ENCODE measurements around the gene SEC14L3.

The SEC14L3 gene

GRCh38 chr22:30444632-30445437 is 27.0 kb downstream of the SEC14L3 start:
- DNase-seq (ENCODE audit: low read depth), result no peak

- DNase-seq (ENCODE audit: low read depth), result no peak
Observed at GRCh38 chr22:30441088-30441487, 30.7 kb downstream of the SEC14L3 start.

DNA sequence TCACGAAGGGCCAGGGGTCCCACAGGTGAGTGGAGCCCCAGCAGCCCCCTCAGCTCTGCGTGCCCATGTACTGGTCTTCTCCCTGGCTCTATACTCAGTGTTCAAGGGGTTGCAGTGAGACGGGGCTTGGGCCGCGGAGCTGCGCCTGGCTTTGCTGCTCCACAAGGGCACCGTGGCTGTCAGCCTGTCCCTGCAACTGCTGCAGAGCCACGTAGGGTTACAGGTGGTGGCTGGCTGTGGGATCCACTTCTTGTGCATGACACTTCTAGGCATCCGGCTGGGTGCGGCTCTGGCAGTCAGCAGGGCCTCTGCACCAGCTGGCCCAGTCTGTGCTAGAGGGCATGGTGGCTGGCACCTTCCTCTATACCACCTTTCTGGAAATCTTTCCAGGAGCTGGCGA is 32.0 kb downstream of the SEC14L3 start:
- DNase-seq (ENCODE audit: low read depth), result no peak

DNA sequence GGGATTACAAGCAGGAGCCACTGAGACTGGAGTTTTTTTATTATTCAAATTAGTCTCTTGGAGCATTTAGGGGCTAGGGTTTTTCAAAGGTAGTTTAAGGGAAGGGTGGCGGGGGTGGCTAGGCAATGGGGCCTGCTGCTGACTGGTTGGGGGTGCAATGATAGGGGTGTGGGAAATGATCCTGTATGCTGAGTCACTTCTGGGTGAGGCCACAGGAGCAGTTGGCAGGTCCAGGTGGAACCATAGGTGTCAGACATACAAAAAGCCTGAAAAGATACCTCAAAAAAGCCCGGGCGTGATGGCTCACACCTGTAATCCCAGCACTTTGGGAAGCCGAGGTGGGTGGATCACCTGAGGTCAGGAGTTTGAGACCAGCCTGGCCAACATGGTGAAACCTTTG is 32.6 kb downstream of the SEC14L3 start:
- no peak for DNase-seq (ENCODE audit: low read depth)

GRCh38 chr22:30438559-30438958 is 33.3 kb downstream of the SEC14L3 start:
- DNase-seq (ENCODE audit: low read depth), result no peak

- DNase-seq (ENCODE audit: low read depth), result no peak
Observed at GRCh38 chr22:30436196-30436595, 35.6 kb downstream of the SEC14L3 start.

- peak; percentile 66 for DNase-seq (ENCODE audit: low read depth)
Observed at GRCh38 chr22:30435674-30436126, 36.1 kb downstream of the SEC14L3 start.

- no peak for DNase-seq (ENCODE audit: low read depth)
Observed at GRCh38 chr22:30434843-30435242, 37.0 kb downstream of the SEC14L3 start.

DNA sequence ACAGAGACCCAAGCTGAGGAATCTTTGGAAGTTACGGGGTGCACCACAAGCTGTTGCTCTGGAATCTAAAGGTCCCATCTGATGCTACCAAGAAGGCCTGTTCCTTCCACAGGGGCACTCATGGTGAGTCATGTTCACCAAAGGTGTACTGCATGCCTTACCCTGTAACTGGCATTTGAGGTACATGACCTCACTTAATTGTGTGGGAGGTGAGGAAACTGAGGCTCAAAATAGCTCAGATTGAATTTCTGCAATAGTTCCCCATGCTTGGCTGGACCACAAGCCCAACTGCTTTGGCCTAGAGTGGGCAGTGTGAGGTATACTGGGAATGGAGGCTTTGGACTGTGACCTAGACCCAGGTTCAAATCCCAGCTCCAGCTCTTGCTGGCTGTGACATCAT is 38.0 kb downstream of the SEC14L3 start:
- no peak for DNase-seq (ENCODE audit: low read depth)

DNA sequence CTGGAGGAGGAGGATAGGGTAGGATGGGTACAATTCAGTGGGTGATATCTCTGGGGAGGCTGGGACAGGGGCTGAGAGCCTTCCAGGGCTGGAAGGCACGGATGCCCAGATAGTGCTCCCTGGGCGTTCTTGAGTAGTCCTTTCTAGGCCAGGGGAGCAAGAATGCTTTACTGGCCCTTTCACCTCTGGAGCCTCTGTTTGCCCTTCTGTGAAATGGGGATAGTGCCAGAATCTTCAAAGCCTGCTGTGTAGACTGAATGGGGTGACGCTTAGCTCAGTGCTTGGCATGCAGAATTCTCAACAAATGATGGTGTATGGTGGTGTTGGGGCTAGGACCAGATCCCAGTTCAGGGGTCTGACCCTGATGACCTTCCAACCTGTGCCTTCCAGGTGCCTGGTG is 38.6 kb downstream of the SEC14L3 start:
- DNase-seq (ENCODE audit: low read depth), result no peak

DNA sequence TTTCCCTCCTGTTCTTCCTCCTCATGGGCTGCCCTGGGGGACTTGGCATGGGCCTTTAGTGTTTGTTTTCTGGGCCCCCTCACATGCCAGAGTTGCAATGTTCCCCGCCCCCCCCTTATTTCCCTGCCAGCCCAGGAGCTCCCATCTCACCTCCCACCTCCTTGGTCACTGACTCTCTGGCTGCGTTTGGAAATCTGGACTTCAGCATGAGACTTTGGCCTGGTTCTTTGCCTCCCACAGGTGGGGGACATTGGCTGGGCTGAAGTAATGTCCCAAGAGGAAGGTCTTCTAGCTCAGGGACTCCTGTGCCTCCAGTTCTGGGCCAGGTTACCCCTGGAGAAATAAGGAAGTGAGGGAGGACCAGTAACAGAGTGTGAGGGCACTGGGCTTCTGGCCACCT is 39.3 kb downstream of the SEC14L3 start:
- DNase-seq (ENCODE audit: low read depth), result no peak

GRCh38 chr22:30432096-30432495 is 39.7 kb downstream of the SEC14L3 start:
- no peak for DNase-seq (ENCODE audit: low read depth)

DNA sequence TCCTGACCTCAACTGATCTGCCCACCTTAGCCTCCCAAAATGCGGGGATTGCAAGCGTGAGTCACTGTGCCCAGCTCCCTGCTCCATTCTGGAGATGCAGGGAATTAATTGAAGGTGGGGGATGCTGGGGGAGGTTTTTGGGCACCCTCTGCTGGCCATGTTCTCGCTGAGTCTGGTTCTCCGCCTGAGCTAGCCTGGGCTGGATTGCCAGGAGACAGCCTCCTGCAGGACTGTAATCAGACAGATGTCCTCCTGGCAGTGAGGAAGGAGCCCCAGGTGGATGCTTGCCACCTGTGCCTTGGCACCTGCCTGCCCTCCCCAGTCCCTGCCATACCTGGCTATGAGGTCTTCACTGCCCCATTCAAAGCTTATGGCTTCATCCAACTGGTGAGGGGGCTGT is 40.9 kb downstream of the SEC14L3 start:
- no peak for DNase-seq (ENCODE audit: low read depth)

DNA sequence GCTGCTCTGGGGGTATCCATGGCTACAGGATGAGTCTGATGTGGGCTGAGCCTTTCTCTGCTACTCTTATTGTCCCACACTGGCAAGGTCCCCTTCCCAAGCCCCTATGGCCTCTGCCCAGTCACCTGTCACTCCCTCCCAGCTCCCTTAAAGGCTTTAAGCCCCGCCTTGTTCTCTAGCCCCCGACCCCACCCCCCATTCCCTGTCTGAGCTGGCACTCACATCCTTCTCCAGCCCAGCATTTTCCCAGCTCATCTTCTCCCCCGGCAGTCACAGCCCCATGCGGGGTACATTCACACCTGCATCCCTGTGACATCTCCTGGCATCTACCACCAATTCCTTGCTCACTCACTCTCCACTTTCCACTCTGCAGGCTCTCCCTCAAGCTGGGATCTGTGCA is 41.9 kb downstream of the SEC14L3 start:
- no peak for DNase-seq (ENCODE audit: low read depth)

DNA sequence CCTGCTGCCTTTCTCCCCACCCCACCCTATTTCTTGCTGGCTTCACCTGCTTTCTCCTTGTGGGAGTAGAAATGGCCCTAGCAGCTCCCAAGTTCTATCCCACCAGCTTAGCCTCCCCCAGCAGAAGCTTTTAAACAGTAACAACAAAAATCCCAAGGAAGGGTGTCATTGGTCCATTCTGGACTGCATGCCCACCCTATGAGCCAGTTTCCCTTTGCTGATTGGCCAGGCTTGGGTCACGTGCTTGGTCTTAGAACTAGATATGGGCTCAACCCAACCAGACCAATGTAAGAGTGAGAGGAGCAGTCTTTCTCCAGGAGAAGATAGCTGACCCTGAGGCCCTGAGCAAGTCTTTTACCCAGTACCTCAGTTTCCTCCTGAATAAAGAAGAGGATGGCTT is 43.9 kb downstream of the SEC14L3 start:
- no peak for DNase-seq (ENCODE audit: low read depth)

DNA sequence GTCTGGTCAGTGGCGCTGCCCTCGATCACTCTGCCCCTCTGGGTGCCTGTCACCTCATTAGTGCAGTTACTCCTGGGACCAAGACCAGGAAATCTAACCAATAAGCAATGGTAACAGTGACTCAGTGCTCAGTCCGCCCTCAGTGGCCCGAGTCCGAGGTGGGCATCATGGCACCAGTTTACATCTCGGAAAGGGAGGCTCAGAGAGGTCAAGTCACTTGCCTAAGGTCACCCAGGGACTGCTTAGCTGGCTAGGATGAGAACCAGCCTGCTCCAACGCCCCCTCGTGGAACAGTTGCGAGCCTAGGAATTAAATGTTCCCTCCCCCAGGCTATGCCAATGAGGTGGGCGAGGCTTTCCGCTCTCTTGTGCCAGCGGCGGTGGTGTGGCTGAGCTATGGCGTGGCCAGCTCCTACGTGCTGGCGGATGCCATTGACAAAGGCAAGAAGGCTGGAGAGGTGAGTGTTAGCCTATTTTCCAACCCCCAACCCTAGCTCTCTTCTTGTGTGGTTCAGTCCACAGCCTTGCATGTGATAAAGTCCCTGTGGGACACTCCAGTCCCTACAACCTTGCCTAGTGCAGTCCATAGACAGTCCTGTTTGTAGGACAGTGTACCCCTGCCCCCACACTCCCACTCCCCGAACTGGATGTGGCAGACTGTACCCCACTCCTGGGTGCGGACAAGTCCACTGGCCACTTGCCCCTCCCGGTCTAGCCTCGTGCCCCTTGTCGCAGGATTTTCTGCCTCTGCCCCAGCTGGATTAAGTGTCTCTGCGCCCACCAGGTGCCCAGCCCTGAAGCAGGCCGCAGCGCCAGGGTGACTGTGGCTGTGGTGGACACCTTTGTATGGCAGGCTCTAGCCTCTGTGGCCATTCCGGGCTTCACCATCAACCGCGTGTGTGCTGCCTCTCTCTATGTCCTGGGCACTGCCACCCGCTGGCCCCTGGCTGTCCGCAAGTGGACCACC is 45.1 kb downstream of the SEC14L3 start:
- DNase-seq (ENCODE audit: low read depth), result peak; percentile 71

- DNase-seq (ENCODE audit: low read depth), result no peak
Observed at GRCh38 chr22:30425616-30426387, 46.0 kb downstream of the SEC14L3 start, which contains the start of gene MTFP1. MTFP1 (plus strand) TSS chr22:30425768; CDS start chr22:30425880, 112 bp downstream.

GRCh38 chr22:30425327-30425615 is 46.5 kb downstream of the SEC14L3 start:
- DNase-seq (ENCODE audit: low read depth), result no peak

DNA sequence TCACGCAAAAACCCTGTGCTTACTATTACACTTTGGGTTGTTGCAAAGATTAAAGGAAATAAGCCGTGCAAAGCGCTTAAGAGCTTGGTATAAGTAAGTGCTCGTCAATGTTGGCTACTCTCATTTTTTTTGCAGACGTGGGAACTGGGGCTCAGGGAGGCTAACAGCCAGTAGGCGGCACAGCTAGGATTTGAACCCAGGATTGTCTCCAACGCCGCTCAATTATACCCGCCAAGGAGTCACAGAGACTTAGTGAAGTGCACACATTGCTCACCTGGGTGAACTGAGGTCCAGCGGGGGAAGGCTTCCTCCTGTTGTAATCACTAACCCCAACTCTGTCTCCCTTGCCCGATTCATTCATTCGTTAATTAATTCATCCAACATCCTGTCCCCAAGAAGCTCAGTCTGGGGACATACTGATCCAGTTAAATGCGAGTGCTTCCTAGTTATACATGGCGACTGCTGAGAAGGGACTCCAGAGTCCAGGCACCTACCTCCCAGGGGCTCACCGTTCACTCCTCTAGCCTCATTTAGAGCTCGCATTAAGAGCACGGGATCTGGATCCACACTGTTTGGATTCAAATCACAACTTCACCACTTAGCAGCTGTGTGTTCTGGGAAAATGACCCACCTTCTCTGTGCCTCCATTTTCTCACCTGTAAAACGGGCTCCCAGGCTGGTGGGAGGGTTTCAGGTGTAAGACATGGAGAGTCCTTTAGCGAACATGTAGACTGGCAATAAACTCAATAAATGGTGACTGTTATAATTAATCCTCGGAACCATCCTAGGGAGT is 47.1 kb downstream of the SEC14L3 start:
- DNase-seq (ENCODE audit: low read depth), result no peak

GRCh38 chr22:30423959-30424533 is 47.8 kb downstream of the SEC14L3 start:
- peak; percentile 98 for DNase-seq (ENCODE audit: low read depth)

DNA sequence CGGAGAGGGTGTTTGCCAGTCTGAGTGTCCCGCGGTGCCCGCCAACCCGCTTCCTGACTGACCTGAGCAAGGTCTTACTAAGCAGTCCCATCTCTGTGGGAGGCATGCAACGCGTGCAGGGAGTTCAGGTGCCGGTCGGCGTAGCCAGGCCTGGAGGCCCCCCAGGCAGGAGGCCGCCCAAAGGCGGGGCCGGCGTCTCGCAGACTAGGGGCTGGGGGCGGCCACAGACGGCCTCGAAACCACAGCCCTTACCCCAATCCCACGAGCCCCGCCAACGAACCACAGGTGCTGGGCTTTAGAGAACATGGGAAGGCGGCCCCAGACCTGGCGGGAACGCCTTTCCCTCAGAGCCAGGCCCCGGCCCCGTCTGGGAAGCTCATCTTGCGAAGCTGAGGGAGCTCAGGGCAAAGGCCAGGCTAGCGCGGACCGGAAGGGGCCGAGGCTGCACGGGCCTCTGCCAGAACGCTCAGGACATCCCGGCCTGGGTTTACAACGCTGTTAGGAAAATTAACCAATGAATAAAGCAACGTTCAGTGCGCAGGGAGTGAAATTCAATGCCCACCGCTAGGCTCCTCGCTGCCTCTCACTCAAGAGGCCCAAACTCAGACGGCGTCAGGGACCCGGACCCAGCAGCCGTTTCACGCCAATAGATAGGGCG is 48.4 kb downstream of the SEC14L3 start:
- no peak for DNase-seq (ENCODE audit: low read depth)
